GM21737 (cell line): ENCODE results near the gene RHOH.
"Not testable (repeated sequence)": the region's sequence is repeated elsewhere in the genome, so short reads cannot be mapped to it uniquely, and the experiment has no call there.

Source experiments
- ATAC-seq: cut with Tn5 transposase; IDR thresholded peaks from one replicate; pipeline ENCODE4 v1.9.1; 2021; ENCODE audit warnings: mild to moderate bottlenecking, moderate library complexity; ENCODE audit not compliant: unreplicated experiment

RHOH gene

DNA sequence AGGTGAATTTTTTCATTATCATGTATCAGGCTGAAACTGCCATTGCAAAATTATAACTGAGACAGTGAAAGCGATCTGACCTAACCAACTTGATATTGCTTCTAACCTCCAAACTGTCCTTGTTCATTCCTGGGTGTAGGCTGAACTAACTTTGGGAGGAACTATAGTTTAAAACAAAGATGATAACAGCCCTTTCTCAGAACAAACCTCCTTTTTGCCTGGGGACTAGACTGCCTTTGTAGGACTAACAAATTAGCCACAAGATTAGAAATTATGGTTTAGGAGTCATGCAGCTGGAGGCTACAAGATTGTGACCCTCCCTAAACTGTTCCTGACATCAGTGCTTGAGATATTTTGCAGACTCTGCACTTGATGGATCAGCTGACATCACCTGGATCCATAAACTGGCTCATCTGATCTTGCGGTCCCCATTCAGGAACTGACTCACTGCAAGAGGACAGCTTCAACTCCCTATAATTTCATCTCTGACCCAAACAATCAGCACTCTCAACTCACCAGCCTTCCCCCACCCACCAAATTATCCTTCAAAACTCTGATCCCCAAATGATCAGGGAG, 93.9 kb downstream of the RHOH start:
- ATAC-seq, result not testable (repeated sequence)

DNA sequence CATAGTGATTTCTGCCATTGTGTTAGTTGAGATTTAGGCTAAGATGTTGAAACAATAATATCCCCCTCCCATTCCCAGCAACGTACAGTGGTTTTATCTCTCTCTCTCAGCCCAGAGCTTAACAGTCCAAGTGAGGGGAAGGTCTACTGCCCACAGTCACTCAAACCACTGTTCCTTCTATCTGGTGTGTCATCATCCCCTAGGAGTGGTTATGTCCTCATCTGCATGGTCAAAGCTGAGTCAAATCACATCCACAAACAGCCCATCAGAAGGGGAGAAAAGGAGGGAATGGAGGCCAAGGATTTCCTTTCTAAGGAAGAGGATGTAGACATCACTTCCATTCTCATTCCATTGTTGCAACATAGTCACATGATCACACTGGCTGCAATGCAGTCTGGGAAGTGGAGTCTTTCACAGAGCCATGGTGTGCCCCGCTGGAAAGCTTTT, 95.5 kb downstream of the RHOH start:
- no peak for ATAC-seq

DNA sequence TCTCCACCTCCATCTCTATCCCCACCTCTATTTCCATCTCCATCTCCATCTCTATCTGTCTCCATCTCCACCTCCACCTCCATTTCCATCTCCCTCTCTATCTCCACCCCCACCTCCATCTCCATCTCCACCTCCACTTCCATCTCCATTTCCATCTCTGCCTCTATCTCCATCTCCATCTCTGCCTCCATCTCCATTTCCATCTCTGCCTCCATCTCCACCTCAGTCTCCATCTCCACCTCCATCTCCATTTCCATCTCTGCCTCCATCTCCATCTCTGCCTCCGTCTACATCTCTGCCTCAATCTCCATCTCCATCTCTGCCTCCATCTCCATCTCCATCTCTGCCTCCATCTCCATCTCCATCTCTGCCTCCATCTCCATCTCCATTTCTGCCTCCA, 97.5 kb downstream of the RHOH start:
- ATAC-seq, result no peak

DNA sequence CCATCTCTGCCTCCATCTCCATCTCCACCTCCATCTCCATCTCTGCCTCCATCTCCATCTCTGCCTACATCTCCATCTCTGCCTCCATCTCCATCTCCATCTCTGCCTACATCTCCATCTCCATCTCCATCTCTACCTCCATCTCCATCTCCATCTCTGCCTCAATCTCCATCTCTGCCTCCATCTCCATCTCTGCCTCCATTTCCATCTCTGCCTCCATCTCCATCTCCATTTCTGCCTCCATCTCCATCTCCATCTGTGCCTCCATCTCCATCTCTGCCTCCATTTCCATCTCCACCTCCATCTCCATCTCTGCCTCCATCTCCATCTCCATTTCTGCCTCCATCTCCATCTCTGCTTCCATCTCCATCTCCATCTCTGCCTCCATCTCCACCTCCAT, 98.2 kb downstream of the RHOH start:
- not testable (repeated sequence) for ATAC-seq

DNA sequence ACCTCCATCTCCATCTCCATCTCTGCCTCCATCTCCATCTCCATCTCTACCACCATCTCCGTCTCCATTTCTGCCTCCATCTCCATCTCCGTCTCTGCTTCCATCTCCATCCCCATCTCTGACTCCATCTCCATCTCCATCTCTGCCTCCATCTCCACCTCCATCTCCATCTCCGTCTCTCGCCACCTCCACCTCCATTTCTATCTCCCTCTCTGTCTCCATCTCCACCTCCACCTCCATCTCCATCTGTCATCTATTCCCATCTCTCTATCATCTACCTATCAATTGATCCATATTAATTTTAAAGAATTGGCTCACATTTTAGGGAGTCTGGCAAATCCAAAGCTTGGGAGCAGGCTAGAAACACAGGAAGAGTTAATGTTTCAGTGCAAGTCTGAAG, 98.7 kb downstream of the RHOH start:
- no peak for ATAC-seq
